Peyer's patch (tissue), 4 donors: ENCODE measurements around the gene PMS2.
"Not testable (repeated sequence)": the region's sequence is repeated elsewhere in the genome, so short reads cannot be mapped to it uniquely, and the experiment has no call there.

Experiments
- POLR2A ChIP-seq, 2 donors: fragments of 450-650 bp; IDR thresholded peaks; one replicate each; pipeline ENCODE4 v1.5.1; 2017; ENCODE audit warnings: antibody characterized with exemption in 2 of 2, mild to moderate bottlenecking in 2 of 2, moderate library complexity in 2 of 2
- TF ChIP-seq, protein P1 (sequence below), 6 experiments: fragments of 450-650 bp in 4 of 6; fragments of 200-600 bp in 2 of 6; sonication (generic) in 1 of 6; IDR thresholded peaks; one replicate each; pipeline ENCODE4 v1.5.1; 2017 to 2019; ENCODE audit warnings: antibody characterized with exemption in 6 of 6, mild to moderate bottlenecking in 3 of 6, moderate library complexity in 1 of 6

DNA sequence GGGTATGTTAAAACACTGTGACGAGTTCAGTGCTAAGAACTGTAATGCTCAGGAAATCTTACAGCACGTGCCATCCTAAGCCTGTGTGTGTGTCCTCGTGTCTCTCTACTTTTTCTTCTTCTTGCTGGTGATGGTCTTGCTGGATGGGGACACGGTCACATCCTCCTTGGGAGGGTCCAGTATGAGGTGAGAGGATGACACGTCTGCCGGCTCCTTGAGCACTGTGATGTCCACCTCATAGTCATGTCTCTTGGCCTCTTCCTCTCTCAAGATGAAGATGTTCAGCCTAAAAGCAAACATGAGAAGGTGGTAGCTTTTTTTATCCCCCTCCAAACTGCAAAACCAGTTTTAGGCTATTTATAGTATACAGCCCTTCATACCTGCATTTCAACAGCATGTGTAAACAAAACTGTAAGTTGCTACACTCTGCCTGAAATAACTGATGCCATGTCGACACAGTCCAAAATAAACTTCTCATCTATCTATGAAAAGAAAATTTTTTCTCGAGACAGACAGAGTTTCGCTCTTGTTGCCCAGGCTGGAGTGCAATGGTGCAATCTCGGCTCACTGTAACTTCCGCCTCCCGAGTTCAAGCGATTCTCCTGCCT lies 82.5 kb downstream of the PMS2 start:
- not testable (repeated sequence) for TF ChIP-seq POLR2A (IDR thresholded peaks at IDR 0.05)
- TF ChIP-seq, protein P1, sequence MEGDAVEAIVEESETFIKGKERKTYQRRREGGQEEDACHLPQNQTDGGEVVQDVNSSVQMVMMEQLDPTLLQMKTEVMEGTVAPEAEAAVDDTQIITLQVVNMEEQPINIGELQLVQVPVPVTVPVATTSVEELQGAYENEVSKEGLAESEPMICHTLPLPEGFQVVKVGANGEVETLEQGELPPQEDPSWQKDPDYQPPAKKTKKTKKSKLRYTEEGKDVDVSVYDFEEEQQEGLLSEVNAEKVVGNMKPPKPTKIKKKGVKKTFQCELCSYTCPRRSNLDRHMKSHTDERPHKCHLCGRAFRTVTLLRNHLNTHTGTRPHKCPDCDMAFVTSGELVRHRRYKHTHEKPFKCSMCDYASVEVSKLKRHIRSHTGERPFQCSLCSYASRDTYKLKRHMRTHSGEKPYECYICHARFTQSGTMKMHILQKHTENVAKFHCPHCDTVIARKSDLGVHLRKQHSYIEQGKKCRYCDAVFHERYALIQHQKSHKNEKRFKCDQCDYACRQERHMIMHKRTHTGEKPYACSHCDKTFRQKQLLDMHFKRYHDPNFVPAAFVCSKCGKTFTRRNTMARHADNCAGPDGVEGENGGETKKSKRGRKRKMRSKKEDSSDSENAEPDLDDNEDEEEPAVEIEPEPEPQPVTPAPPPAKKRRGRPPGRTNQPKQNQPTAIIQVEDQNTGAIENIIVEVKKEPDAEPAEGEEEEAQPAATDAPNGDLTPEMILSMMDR (IDR thresholded peaks at IDR 0.05): not testable (repeated sequence)
